Measurements from ENCODE around the gene MYEF2.

The MYEF2 gene

DNA sequence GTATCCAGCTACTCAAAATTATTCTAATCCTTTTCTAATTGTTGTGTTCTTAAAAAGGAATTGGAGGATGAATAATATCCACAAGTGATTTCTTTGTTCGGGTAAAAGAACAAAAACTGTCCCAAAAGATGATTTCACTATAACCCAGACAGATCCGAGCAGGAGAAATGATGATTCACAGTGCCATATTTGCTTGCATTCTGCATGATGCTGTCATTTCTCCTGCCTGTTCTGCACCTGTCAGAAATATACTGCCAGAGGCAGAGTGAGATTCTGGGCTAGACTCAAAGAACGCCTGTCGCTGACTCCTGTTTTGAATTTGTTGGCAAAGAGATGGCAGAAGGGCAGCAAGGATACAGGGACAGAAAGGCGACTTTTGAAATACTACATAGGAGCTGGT is 92.0 kb downstream of the MYEF2 start:
- DNase-seq, result no peak

DNA sequence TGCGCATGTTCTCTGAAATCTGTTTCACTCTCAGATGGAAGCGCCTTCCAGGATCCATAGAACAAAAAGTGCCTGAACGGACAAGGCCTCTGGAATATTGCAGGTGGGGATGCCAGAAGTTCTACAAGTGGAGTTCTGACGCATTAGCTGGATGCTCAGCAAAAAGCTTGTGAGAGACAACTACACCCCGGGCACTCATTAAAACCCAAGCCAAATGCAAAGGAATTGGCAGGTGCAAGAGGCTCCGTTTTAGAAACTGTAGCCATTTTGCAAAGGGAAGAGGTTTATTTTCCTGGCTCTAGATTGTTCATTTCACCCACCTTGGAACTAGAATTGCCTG is 92.5 kb downstream of the MYEF2 start:
- DNase-seq, result no peak

DNA sequence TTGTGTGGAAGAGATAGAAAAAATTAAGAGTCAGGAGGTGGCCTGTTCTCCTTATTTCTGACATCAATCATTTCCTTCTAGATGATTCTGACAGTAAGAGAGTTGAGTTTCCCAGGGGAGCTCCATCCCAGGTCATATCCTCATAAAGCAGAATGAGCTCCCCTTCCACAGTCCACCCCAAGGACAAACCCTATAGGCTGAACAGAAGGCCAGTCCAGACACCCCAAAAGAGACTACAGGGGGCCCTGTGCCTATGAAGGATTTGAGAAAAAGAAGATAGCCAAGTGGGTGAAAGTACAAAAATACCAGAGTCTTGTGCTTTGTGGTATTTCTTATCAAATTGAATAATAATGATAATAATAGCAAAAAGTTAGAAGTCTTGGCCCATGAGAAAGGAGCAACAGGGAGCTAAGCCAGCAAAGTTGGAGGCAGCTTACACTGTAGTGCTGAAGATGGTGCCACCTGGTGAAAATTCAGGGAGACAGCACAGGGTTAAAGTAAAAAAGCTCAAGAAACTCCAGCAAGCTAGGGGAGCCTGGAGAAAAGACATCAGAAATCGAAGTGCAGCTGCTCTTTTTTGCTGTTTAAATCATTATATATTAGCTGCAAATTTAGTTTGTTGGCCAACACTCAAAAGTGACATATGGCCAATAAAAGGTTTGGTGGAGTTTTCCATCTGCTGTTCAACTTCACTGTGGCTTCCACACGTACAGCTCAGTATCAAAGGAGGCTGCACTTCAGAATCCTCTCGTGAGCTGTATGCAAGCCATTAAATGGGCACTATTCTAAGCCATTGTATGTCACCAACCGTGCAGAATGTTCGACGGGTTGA is 93.1 kb downstream of the MYEF2 start:
- DNase-seq, result no peak
